HG03342 (cell line): ENCODE data around the gene RSPRY1.

ENCODE experiments used
- ATAC-seq: cut with Tn5 transposase; IDR thresholded peaks from one replicate; pipeline ENCODE4 v1.9.1; 2021; ENCODE audit warnings: mild to moderate bottlenecking, moderate library complexity; ENCODE audit not compliant: unreplicated experiment

Gene RSPRY1

DNA sequence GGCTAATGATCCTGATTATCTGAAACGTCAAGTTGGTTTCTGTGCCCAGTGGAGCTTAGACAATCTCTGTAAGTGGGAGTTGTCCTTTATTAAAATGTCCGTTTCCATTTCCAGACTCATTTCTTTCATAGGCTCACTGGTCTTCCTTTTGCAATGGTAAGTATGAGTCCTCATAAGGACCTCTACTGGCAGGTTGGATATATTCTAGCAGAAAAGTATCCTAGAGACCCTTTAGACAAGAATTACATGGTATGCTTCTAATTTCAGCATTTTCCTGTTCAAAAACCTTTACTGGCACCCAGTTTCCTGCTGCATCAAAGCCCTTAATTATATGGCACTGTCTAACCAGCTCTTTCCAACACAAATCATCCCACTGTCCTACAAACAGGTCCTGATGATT lies 30.8 kb downstream of the RSPRY1 start:
- no peak for ATAC-seq

DNA sequence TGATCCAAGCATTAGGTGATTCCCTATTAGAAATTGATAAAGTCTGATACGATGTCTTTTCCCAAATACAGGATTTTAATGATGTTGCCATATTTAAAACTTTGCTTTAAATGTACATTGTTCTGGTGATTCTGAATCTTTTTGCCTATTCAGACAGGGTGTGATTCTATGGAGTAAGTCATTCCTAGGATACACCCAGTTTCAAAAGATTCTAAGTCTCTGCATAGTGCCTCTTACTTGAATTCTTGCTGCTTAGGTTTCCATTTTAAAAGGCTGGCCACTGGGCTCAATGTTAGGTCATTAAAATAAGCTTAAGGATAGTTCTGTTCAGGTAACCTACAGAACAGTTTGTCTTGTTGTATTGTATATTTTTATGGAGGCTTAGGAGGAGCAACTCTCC lies 36.9 kb downstream of the RSPRY1 start:
- ATAC-seq: no peak

DNA sequence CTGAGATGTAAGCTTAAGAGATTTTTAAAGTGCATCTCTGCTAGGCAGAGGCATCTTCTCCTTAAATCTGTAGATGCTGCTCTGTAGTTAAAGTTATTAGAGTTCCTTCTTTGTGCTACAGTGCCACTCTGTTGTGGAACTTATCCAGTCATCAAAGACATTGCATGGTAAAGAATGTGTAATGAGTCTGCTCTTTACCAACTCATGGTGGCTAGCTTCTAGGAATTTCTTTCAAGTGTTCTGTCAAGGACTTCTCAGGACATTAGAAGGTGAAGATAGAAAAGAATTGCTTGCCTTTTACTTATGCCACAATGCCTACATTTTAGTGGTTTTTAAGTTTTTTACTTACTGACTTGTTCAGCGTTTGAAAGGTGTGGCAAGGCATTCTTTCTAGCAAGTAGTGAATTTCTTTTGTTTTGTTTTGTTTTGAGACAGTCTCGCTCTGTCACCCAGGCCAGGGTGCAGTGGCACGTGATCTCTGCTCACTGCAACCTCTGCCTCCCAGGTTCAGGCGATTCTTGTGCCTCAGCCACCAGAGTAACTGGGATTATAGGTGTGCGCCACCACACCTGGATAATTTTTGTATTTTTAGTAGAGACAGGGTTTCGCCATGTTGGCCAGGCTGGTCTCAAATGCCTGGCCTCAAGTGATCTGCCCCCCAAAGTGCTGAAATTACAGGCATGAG lies 38.7 kb downstream of the RSPRY1 start:
- ATAC-seq: no peak

DNA sequence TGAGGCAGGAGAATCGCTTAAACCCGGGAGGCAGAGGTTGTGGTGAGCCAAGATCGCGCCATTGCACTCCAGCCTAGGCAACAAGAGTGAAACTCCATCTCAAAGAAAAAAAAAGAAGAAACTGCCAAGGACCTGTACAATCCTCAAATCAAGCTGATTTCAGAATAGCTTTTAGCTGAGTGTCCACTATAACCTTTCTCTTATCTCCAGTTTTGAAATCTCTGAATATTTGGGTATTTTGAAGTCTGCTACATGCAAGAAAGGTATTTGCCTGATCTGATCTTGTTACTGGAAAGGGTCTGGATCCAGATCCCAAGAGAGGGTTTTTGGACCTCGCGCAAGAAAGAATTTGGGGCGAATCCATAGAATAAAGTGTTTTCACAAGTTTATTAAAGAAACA lies 39.8 kb downstream of the RSPRY1 start:
- no peak for ATAC-seq

DNA sequence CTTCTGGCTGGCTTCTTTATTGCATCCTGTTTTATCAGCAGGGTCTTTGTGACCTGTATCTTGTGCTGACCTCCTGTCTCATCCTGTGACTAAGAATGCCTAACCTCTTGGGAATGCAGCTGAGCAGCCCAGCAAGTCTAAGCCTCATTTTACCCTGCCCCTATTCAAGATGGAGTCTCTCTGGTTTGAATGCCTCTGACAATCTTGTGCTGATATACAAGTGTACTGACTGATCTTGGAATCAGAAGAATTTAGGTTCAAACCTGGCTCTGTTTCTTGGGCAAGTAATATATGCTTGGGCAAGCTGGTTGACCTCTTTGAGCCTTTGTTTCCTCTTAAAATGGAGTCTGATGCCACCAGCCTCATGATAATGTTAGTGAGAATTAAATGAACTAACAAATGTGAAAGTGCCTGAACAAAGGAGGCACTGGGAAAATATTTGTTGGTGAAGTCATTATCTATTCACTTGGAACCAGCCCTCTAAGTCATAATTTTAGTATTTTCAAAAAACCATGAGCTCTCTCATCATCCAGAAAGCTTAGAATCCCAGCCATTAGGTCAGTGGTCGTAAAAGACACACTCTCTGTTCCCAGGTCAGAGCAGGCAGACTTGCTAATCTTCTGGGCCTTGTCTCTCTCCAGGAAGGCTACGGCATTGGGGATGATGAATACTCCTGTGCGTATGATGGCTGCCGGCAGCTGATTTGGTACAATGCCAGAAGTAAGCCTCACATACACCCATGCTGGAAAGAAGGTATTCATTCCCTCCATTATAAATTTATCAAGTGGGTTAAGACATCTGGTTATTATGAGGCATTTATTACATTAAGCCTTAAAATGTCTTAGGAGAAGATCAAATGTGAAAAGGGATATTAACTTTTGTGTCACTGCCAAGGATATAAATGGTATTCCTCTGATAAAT lies 40.8 kb downstream of the RSPRY1 start:
- ATAC-seq: no peak

DNA sequence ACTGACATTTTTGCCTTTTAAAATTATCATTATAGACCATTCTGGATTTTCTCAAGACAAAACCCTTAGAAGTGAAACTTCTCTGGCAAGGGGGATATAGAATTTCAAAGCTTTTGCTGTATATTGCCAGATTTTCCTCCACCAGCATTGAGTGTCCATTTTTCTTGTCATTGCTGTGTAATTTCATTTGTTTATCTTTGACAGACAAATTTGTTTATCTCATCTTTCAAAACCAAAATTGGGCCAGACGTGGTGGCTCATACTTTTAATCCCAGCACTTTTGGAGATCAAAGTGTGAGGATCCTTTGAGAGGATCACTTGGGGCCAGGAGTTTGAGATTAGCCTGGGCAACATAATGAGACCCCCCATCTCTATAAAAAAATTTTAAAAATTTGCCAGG lies 43.0 kb downstream of the RSPRY1 start:
- no peak for ATAC-seq

DNA sequence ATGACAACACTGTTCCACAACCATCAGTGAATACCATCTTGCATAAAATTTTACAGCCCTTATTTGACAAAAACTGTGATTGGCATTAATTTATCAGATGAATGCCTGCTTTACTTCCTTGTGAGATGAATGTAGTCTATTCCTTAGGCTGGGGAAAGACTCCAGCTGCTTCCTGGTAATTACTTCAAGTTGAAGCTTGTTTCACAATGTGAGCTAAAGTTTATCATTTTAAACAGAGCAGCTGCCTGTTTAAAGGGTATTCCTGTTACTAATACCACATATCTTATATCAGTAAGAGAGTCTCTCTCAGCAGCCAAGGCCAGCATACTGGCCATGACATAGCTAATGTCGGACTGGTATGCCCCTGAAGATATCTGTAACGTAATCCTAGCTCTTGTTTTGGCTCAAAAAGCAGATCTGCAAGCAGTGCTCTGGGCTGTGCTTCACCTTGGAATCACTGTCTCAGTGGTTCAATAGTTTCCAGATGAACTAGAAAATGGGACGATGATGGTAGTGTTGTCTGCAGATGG lies 45.8 kb downstream of the RSPRY1 start:
- ATAC-seq: no peak

DNA sequence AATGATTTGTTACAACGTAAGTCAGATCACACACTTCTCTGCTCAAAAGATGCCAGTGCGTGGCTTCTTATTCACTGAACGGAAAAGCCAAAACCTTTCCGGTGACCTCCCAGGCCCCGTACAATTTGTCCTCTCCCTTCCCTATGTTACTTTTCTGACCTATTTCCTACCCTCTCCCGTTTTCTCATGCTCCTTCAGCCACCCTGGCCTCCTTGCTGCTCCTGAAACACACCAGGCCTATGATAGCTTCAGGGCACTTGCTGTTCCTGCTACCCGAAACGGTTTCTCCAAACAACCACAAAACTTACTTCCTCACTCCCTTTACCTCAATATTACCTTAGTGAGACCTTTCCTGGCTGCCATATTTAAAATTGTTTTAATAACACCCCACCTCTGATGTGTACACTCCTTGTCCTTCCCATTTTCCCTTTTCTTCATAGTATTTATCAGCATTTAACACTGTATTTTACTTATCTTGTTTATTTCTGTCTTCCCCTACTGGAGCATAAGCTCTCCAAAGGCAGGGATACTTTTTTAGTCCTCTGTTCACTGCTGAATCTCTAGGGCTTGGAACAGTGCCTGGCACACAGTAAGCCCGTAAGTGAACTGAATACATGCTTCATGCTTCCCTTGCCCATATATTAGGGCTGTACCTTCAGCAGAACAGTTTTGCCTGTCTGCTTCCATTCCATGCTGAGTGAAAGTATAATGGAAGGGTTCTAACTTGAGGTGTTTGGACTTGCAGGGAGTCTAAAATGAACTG lies 48.0 kb downstream of the RSPRY1 start:
- ATAC-seq: no peak

DNA sequence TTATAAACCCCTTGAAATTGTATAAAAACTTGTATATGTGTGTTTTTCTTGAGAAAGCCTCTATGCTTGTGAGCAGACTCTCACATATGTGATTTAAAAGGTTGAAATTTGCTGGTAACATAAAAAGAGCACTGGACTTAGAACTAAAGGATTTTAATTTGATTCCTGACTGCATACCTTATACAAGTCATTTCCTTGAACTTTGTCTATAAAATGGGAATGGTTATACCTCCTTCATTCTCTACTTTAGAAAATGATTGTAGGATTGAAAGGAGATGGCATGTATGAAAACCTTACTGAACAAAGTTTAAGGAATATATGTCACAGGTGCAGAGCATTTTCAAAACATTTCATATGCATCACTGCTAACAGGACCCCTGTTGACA lies 48.6 kb downstream of the RSPRY1 start:
- no peak for ATAC-seq

DNA sequence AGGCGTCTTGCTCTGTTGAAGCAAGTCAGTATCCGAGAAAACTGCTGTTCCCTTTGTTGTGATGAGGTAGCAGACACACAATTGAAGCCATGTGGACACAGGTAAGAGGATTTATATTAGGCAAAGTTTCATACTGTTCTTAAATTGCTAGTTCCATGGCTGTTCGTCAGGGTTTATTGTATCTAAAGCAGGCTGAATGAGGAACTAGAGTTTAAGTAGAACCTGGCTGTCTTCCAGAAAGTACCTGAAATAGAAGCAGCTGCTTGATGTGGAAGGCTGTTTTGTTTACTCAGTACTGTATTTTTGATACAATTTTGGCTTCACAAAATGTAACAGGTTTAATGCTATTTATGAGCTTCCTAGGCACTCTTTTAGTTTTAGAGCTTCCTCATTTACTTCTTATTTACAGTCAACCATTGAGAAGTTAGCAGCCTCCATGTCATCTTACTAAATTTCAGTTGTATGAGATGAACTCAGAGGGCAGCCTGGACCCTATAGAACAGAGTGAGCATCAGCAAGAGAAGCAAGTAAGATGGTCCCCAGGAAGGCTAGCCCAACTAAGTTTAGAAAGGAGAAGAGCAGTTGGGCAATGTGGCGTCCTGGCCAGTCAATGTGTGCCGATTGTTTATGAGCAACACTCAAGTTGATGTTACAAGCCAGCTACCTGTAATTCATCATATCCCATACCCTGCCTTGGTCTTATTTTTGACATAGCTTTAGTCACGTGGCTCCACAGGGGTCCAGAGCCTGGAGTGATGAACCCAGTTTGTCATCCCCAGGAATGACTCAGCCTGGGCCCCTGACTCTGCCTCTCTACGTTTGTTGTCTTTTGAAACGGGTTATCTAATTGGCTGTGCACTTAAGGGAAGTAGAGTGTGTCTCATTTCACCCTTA lies 49.2 kb downstream of the RSPRY1 start:
- ATAC-seq: no peak

DNA sequence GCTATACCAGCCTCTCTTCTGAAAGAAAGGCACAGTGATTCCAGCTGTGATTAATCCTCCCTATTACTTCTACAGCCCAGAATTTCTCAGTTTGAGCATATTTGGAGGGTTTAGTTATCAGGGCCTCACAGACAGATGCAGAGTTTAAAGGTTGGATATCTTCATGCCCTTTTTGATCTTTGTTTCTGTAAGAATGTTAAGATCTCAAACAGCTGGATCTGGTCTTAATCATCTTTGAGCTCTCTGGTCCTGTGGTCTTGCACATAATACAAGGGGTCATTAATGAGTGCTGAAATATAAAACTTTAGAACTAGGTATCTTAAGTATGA lies 49.9 kb downstream of the RSPRY1 start:
- no peak for ATAC-seq

DNA sequence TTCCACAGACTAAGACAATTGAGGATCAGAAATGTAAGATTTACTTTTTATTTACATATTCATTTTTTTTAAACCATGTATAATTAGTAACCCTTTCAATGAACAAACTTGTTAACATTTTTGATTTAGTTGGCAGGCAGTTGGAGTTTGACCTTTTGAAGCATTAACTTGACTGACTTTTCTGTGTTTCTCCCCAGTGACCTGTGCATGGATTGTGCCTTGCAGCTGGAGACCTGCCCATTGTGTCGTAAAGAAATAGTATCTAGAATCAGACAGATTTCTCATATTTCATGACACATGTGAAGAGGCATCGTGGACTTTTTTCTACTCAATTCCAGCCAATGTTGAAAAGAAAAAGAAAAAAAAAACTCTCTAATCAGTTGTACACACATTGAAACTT lies 52.6 kb downstream of the RSPRY1 start:
- no peak for ATAC-seq

DNA sequence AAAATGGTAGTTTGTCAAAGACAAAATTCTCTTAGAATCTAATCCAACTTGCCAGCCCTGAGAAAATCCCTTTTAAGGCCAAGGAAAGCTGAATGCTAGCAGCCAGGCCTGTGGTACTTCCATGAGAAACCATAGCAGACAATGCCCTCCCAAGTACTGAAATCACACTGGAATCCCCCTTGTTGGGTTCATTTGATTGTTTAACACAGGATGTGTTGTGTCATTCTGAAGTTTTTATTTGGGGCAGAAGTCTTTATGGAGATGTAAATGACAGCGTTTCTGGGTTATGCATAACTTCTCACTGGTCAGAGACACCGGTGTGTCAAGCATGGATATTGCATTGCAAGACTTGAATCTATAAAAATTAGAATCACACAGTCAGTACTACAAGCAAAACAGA lies 53.0 kb downstream of the RSPRY1 start:
- no peak for ATAC-seq

DNA sequence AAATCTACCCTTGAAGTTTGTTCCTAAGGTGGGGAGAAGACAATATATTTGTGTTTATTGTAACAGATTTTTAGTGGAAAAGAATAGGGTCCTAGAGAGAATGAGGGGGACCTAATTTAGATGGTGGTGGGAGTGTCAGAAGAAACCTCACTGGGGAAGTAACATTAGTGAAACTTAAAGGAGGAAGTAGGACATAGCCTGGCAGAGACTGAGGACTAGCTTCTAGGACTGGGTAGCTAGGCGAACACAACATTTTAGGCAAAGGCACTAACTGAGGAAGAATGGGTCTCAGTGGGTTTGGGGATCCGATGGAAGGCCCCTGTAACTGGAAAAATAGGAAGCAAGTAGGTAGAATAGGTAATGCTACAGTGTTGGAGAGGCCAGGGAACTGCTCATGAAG lies 54.7 kb downstream of the RSPRY1 start:
- peak; percentile 27 for ATAC-seq

DNA sequence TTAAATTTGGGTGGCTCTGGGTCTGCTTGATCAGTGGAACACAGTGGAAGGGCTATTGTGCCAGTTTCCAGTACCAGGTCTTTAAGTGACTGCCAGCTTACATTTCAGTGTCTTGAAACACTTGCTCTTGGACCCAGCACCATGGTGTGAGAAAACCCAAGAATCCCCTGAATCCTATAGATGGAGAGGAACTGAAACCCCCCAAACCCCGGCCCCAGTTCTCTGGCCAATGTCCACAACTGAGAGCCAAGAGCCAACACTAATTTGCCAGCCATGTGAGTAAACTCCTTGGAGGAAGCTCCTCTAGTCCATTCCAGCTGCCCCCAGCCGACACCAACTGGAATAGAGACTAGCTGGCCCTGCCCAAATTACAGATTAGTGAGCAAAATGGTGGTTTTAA lies 56.5 kb downstream of the RSPRY1 start:
- ATAC-seq: no peak

DNA sequence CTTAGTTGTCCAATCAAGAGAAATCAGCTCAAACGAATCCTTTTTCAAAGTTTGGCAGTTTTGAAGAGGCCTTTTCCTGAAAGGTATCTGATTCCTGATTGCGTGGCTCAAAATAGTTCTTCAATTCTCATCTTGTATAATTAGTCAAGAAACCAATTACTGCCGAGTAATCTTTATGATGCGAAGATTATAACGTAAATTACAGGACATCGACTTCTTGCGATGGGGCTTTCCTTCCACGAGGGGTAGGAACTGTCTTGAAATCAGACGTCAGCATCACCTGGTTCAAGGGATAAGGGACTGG lies 58.3 kb downstream of the RSPRY1 start:
- ATAC-seq: peak; percentile 22

DNA sequence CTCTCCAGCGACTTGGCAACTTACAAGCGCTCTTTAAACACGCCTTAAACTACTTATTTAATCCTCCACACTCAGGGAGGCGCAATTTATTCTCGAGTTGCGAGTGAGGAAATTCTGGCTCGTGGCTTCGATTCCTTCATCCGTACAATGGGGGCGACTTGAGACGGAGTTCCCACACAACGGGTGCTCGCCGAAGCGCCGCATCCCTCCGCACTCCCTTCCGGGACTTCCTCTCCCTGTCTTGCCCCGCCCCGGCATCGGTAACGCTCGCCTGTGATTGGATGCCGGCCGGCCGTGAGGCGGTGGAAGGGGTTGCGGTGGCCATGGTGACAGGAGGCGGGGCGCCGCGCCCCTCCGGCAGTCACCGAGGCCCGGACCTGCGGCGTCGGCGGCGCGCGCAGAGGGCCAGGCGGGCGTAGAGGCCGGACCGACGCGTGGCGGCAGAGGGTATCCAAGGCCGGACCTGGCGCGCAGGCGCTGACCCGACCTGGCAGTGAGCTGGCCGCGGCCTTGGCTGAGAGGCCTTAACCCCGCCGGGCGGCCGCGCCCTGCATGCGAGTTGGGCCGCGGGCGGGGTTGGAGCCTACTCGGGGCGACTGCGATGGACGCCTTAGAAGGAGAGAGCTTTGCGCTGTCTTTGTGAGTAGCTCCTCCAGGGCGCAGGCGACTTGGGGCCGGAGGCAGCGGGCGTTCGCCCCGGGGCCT lies 58.8 kb downstream of the RSPRY1 start, which contains the start of gene ARL2BP:
Gene ARL2BP, plus strand, starts transcription at position 493 of the 705 bp plus-strand sequence. Its CDS starts 109 bp downstream, at position 602.
- ATAC-seq: peak; percentile 94

DNA sequence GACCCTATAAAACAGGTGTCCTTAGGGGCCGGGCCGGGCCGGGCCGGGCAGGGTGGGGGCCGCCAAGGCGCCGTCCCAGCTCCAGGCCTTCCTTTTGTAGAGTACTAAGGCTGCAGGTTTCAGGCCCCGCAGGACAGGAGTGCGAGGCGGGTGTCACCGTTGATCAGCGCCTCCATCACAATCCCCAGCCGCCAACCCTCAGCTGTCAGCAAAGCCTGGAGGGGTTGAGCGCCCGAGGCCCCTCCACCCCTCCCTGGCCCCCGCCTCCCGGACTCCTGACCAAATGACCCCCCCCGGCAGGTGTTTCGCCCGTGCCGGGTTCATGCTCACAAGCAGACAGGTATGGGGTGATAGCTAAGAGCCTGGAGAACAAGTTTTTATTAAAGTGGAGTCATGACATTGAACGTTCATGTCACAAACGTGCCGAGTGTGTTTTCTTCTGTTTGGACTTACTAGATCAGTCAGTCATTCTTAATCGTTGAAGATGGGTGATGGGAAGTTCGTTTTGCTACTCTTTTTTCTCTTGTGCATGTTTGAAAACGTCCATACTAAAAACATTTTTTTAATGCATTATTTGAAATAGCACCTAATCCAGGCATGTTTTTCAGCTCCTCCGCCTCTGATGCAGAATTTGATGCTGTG lies 59.5 kb downstream of the RSPRY1 start:
- peak; percentile 28 for ATAC-seq

DNA sequence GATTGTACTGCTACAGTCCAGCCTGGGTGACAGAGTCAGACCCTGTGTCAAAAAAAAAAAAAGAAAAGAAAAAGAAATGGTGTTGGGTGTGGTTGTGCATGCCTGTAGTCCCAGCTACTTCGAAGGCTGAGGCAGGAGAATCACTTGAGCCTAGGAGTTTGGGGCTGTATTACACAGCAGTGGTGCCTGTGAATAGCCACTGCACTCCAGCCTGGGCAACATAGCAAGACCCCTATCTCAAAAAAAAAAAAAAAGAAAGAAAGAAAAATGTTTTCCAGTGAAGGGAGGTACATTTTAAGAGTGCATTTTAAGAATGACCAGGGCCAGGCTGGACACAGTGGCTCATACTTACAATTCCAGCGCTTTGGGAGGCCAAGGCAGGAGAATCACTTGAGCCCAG lies 65.2 kb downstream of the RSPRY1 start:
- no peak for ATAC-seq
